ENCODE measurements around the gene OSBPL3. TPM values are rescaled to one million over a fixed set of nuclear protein-coding genes. Genes with fewer than 3 reads are reported as not detected.
A peak's percentile ranks its signal among the peaks of the same experiment; 100 is the strongest.

The OSBPL3 gene
- total and polyA plus RNA-seq, 2 donors (not counting 3 experiments of a cell fraction or from before 2014, with no cell fraction given), result 7.5 to 27.1 TPM

DNA sequence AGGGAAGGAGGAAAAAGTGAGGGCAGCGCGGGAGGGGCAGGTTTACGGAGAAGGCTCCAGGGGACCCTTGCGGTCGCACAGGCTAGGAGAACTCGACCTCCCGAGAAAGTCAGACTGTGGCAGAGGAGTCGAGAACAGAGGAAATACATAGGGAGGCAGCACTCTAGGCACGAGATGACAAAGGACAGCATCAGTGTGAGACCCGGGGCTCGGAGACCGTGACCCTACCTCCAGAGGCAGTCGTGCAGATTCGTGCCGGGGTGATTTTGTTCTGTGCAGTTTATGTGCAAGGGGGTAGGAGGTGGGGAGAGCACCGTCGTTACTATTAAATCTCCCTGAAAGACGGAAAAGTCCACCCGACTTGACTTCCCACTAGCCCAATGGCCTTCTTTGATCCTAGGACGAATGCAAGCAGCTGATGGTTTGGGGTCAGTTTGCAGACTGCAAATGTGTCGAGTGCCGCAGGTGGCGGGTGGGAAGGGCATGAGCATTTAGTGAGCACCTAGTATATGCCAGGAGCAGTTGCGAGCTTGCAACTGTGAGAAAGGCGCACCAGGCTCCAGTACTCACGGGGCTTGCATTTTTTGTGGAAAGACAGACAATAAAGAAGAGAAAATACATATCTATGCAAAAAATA lies 674 bp upstream of the OSBPL3 start:
- TSS peak; percentile 34 for BruUV-seq (replicated peaks)
- Histone ChIP-seq H4K20me1 (replicated peaks; ENCODE audit: control insufficient read depth, extremely low read depth, insufficient read depth, low read length) (no peaks in the 10 kb centered on the region), H3K36me3 (ENCODE audit: control insufficient read depth in 2 of 2, extremely low read depth in 1 of 2, insufficient read depth in 2 of 2, low read length in 2 of 2) (no peaks in the 10 kb centered on the region), H3K9ac (replicated peaks; ENCODE audit: extremely low read depth, insufficient read depth, low read length) (peak overlapping the region; percentile 67), H3K9me1 (replicated peaks; ENCODE audit: control insufficient read depth, extremely low read depth, insufficient read depth, low read length) (no peaks in the 10 kb centered on the region), H3K4me3 (replicated peaks in 1 of 3; ENCODE audit: insufficient read depth in 1 of 3, low read depth in 1 of 3, low read length in 3 of 3) (peak overlapping the region; percentile 9 to 82 (median 71)), H3K27me3 (ENCODE audit: control insufficient read depth in 2 of 2, insufficient read depth in 2 of 2, low read length in 2 of 2) (no peaks in the 10 kb centered on the region), H3K79me2 (ENCODE audit: control insufficient read depth, insufficient read depth, low read length) (peaks cover 39% of the 10 kb centered on the region), H3K27ac (ENCODE audit: insufficient read depth, low read depth, low read length) (peak overlapping the region; percentile 65), H3K4me2 (ENCODE audit: insufficient read depth, low read length) (peak overlapping the region; percentile 88), H2AFZ (ENCODE audit: low read depth, low read length) (peak overlapping the region; percentile 80), H3K4me1 (ENCODE audit: control insufficient read depth, extremely low read depth, insufficient read depth, low read length) (peaks cover 38% of the 10 kb centered on the region), H3K9me3 (replicated peaks; ENCODE audit: control insufficient read depth, insufficient read depth, low read length) (no peaks in the 10 kb centered on the region)
- TF ChIP-seq MAX (IDR thresholded peaks at IDR 0.05; ENCODE audit: insufficient read depth, insufficient read length), result no peak
- TF ChIP-seq FOS (IDR thresholded peaks at IDR 0.05; ENCODE audit: borderline replicate concordance, insufficient read depth, low read length), result no peak
- TF ChIP-seq GATA2 (IDR thresholded peaks at IDR 0.05; ENCODE audit: insufficient read depth, insufficient read length, low read depth, low read length), result no peak
- dilution Hi-C loops (cut with MboI; ENCODE audit: extremely low pct_ligation_motif_present, low sequenced_read_pairs), result no loop called here
- ChIA-PET POLR2A (no interaction called here), CTCF (interaction anchor here (0.8 to 7.2 kb wide), 16 partner anchors 9 to 173 kb away, joined by 3 to 105 read pairs (median 8); no protein-coding TSS in a partner anchor)
- FAIRE-seq (no peak), DNase-seq (ENCODE audit: low read depth, low spot score) (peak; percentile 54)
- intact Hi-C loops (cut with micrococcal nuclease), result loop anchor here (1.0 to 5.0 kb wide), 6 partner anchors 48 to 160 kb away; no protein-coding TSS in a partner anchor

DNA sequence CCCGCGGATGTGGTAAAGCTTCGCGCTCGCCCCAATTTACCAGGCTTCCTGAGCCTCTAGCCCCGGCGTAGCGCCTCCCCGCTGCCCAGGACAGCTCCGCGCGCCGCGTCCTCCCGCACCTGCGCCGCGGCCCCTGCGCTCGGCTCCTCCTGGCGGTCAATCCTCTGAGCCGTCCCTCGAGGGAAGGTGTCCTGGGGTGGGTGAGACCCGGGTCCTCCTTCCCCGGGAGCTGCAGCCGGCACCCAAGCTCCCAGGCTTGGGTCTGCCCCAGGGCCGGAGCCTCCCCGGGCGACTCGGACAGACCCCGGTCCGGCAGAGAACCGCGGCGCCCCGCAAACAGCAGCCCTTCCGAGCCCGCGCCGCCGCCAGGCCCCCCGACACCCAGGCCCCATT lies 512 bp downstream of the OSBPL3 start:
- H3K9me3 ChIP-seq (replicated peaks; ENCODE audit: control insufficient read depth, insufficient read depth, low read length), result no peaks in the 10 kb centered on the region
- H3K9ac ChIP-seq (replicated peaks; ENCODE audit: extremely low read depth, insufficient read depth, low read length), result peak overlapping the region; percentile 64
- dilution Hi-C loops (cut with MboI; ENCODE audit: extremely low pct_ligation_motif_present, low sequenced_read_pairs), result no loop called here
- CTCF ChIA-PET, result interaction anchor here (0.6 to 7.2 kb wide), 37 partner anchors 10 to 167 kb away, joined by 3 to 105 read pairs (median 5); no protein-coding TSS in a partner anchor
- peak; percentile 71 for DNase-seq (ENCODE audit: low read depth, low spot score)
- H4K20me1 ChIP-seq (replicated peaks; ENCODE audit: control insufficient read depth, extremely low read depth, insufficient read depth, low read length), result no peaks in the 10 kb centered on the region
- peak overlapping the region; percentile 13 for H3K27ac ChIP-seq (ENCODE audit: insufficient read depth, low read depth, low read length)
- no peaks in the 10 kb centered on the region for H3K36me3 ChIP-seq (ENCODE audit: control insufficient read depth in 2 of 2, extremely low read depth in 1 of 2, insufficient read depth in 2 of 2, low read length in 2 of 2)
- no peaks in the 10 kb centered on the region for H3K9me1 ChIP-seq (replicated peaks; ENCODE audit: control insufficient read depth, extremely low read depth, insufficient read depth, low read length)
- H3K4me2 ChIP-seq (ENCODE audit: insufficient read depth, low read length), result peak overlapping the region; percentile 70
- H3K4me3 ChIP-seq (replicated peaks in 1 of 3; ENCODE audit: insufficient read depth in 1 of 3, low read depth in 1 of 3, low read length in 3 of 3), result peak overlapping the region; percentile 61 to 82 (median 75)
- no peaks in the 10 kb centered on the region for H3K27me3 ChIP-seq (ENCODE audit: control insufficient read depth in 2 of 2, insufficient read depth in 2 of 2, low read length in 2 of 2)
- TF ChIP-seq EZH2 (IDR thresholded peaks at IDR 0.05; ENCODE audit: borderline replicate concordance, low read depth, low read length, severe bottlenecking) (no peak), CTCF (IDR thresholded peaks at IDR 0.05; ENCODE audit: extremely low read depth in 1 of 2, insufficient read depth in 1 of 2, low read depth in 1 of 2, low read length in 2 of 2) (peak; percentile 54 to 66)
- peaks cover 36% of the 10 kb centered on the region for H3K4me1 ChIP-seq (ENCODE audit: control insufficient read depth, extremely low read depth, insufficient read depth, low read length)
- H2AFZ ChIP-seq (ENCODE audit: low read depth, low read length), result peak overlapping the region; percentile 52
- intact Hi-C loops (cut with micrococcal nuclease), result loop anchor here (1.0 kb wide), 1 partner anchor 72 kb away; no protein-coding TSS in a partner anchor
- no TSS peak for BruUV-seq (replicated peaks)
- POLR2A ChIA-PET, result interaction anchor here (0.9 kb wide), 1 partner anchor 90 kb away, joined by 3 read pairs; no protein-coding TSS in a partner anchor
- FAIRE-seq, result no peak
- H3K79me2 ChIP-seq (ENCODE audit: control insufficient read depth, insufficient read depth, low read length), result peaks cover 50% of the 10 kb centered on the region

Data from endothelial cell of umbilical vein (primary cell).